OCI-LY7 (cell line): ENCODE results near the gene POLA1. TPM values are rescaled to one million over a fixed set of nuclear protein-coding genes. Genes with fewer than 3 reads are reported as not detected.

ENCODE experiments used
- BruUV-seq: library from RNA; stranded (reverse); fragments of 400-500 nt; replicated peaks from 2 replicates; lab custom pipeline; 2021; lab: Mats Ljungman, UMichigan
- CTCF ChIA-PET: fragments of 300-600 bp; sonication (Branson Sonifier 250); formaldehyde crosslinking; loops from one replicate; lab custom pipeline; 2022; ENCODE audit warnings: antibody characterized with exemption; ENCODE audit not compliant: unreplicated experiment; lab: Charles Lee
- POLR2A ChIA-PET: fragments of 300-600 bp; sonication (Branson Sonifier 250); formaldehyde crosslinking; loops from one replicate; lab custom pipeline; 2022; ENCODE audit warnings: antibody characterized with exemption; lab: Charles Lee
- DNase-seq: peaks from one replicate; pipeline ENCODE4 v3.0.0-alpha.2; 2015; ENCODE audit warnings: low spot score
- H2AFZ ChIP-seq: fragments of 200-600 bp; sonication (generic), shearing (Covaris generic); 2 replicates; pipeline ENCODE4 v1.6.1; 2014; ENCODE audit warnings: mild to moderate bottlenecking, antibody characterized with exemption, low read length, moderate library complexity
- H3K27ac ChIP-seq: fragments of 200-600 bp; sonication (generic); 2 replicates; pipeline ENCODE4 v1.5.1; 2014; ENCODE audit warnings: mixed run types, low read depth, mild to moderate bottlenecking, moderate library complexity, low read length, inconsistent platforms; ENCODE audit not compliant: poor library complexity, severe bottlenecking
- H3K36me3 ChIP-seq: fragments of 200-600 bp; sonication (generic); 2 replicates; pipeline ENCODE4 v1.6.1; 2014; ENCODE audit warnings: mild to moderate bottlenecking, antibody characterized with exemption, low read length, moderate library complexity, mixed read lengths; ENCODE audit not compliant: insufficient read depth
- H3K4me1 ChIP-seq: fragments of 200-600 bp; sonication (generic); 2 replicates; pipeline ENCODE4 v1.5.1; 2014; ENCODE audit warnings: mild to moderate bottlenecking, low read length; ENCODE audit not compliant: insufficient read depth, poor library complexity, severe bottlenecking
- H3K4me2 ChIP-seq: fragments of 200-600 bp; sonication (generic); 2 replicates; pipeline ENCODE4 v1.6.1; 2014; ENCODE audit warnings: mild to moderate bottlenecking, low read length
- H3K4me3 ChIP-seq: fragments of 200-600 bp; sonication (generic); 2 replicates; pipeline ENCODE4 v1.5.1; 2014; ENCODE audit warnings: mild to moderate bottlenecking, low read depth, low read length; ENCODE audit not compliant: poor library complexity, severe bottlenecking
- H3K79me2 ChIP-seq: fragments of 200-600 bp; sonication (generic); 2 replicates; pipeline ENCODE4 v1.6.1; 2016; ENCODE audit warnings: low read depth, mild to moderate bottlenecking, low read length, moderate library complexity, mixed read lengths; ENCODE audit not compliant: insufficient read depth
- H3K9me2 ChIP-seq: fragments of 200-600 bp; sonication (generic); 2 replicates; pipeline ENCODE4 v1.6.1; 2016; ENCODE audit warnings: mild to moderate bottlenecking, low read length, mixed read lengths; ENCODE audit not compliant: insufficient read depth
- H3K9me3 ChIP-seq: fragments of 200-600 bp; sonication (generic); 2 replicates; pipeline ENCODE4 v1.6.1; 2014; ENCODE audit warnings: mild to moderate bottlenecking, mixed run types, low read length, mixed read lengths
- H4K20me1 ChIP-seq: fragments of 200-600 bp; sonication (generic); 2 replicates; pipeline ENCODE4 v1.6.1; 2014; ENCODE audit warnings: mild to moderate bottlenecking, antibody characterized with exemption, low read length, moderate library complexity, mixed read lengths; ENCODE audit not compliant: insufficient read depth
- CTCF ChIP-seq: fragments of 200-600 bp; sonication (generic); conservative IDR thresholded peaks from 2 replicates; pipeline ENCODE4 v1.5.1; 2014; ENCODE audit warnings: mild to moderate bottlenecking, antibody characterized with exemption, low read length, moderate library complexity, mixed read lengths
- EZH2phosphoT487 ChIP-seq: fragments of 200-600 bp; sonication (generic); IDR thresholded peaks from 2 replicates; pipeline ENCODE4 v1.6.1; 2018; ENCODE audit warnings: low read depth, borderline replicate concordance, mild to moderate bottlenecking, mixed run types, antibody characterized with exemption, low read length, moderate library complexity, mixed read lengths
- intact Hi-C: fragments of 100-400 bp; cut with micrococcal nuclease; formaldehyde crosslinking; loops from one replicate; pipeline ENCODE4 v1.10.0; 2022; ENCODE audit not compliant: unreplicated experiment
- total RNA-seq, 2 experiments: library from RNA; depleted of rRNA in 1 of 2; stranded (reverse); fragments of >200 nt in 1 of 2; shearing (Covaris generic) in 1 of 2; gene quantifications; 2 replicates each; pipeline ENCODE4 v1.2.3, GENCODE V29; 2014 to 2022

POLA1 gene
- total RNA-seq, 2 experiments from 2014 or later: 58.0 to 65.1 TPM

GRCh38 chrX:25023908-25024307 is 330.2 kb downstream of the POLA1 start:
- Histone ChIP-seq H3K4me1 (no peaks in the 10 kb centered on the region), H3K4me3 (no peak overlapping the region), H3K79me2 (no peaks in the 10 kb centered on the region), H3K36me3 (no peaks in the 10 kb centered on the region), H3K27ac (no peak overlapping the region), H4K20me1 (no peaks in the 10 kb centered on the region), H3K9me3 (no peaks in the 10 kb centered on the region), H2AFZ (no peak overlapping the region), H3K9me2 (no peaks in the 10 kb centered on the region), H3K4me2 (no peak overlapping the region)
- no peak for TF ChIP-seq CTCF
- TF ChIP-seq EZH2phosphoT487: no peak
- ChIA-PET CTCF (no interaction called here), POLR2A (no interaction called here)
- intact Hi-C loops: loop anchor here (5.0 kb wide), 1 partner anchor 272 kb away; no protein-coding TSS in a partner anchor
- BruUV-seq: no TSS peak
- DNase-seq: no peak

GRCh38 chrX:25025615-25026014 is 331.9 kb downstream of the POLA1 start:
- Histone ChIP-seq H3K4me1 (no peaks in the 10 kb centered on the region), H4K20me1 (no peaks in the 10 kb centered on the region), H2AFZ (no peak overlapping the region), H3K79me2 (no peaks in the 10 kb centered on the region), H3K4me2 (no peak overlapping the region), H3K9me3 (no peaks in the 10 kb centered on the region), H3K9me2 (no peaks in the 10 kb centered on the region), H3K4me3 (no peak overlapping the region), H3K36me3 (no peaks in the 10 kb centered on the region), H3K27ac (no peak overlapping the region)
- DNase-seq: no peak
- TF ChIP-seq CTCF (no peak), EZH2phosphoT487 (no peak)
- no TSS peak for BruUV-seq
- ChIA-PET CTCF (no interaction called here), POLR2A (interaction anchor here (1.1 kb wide), 1 partner anchor 10 kb away, joined by 3 read pairs; no protein-coding TSS in a partner anchor)
- intact Hi-C loops: no loop called here

GRCh38 chrX:25026576-25026975 is 332.9 kb downstream of the POLA1 start:
- no peaks in the 10 kb centered on the region for H3K79me2 ChIP-seq
- no peaks in the 10 kb centered on the region for H4K20me1 ChIP-seq
- intact Hi-C loops: no loop called here
- no peaks in the 10 kb centered on the region for H3K9me3 ChIP-seq
- ChIA-PET CTCF (no interaction called here), POLR2A (no interaction called here)
- H3K4me2 ChIP-seq: no peak overlapping the region
- no peak overlapping the region for H3K27ac ChIP-seq
- DNase-seq: no peak
- no peak for TF ChIP-seq CTCF
- TF ChIP-seq EZH2phosphoT487: no peak
- no peak overlapping the region for H3K4me3 ChIP-seq
- H2AFZ ChIP-seq: no peak overlapping the region
- no TSS peak for BruUV-seq
- H3K36me3 ChIP-seq: no peaks in the 10 kb centered on the region
- no peaks in the 10 kb centered on the region for H3K9me2 ChIP-seq
- no peaks in the 10 kb centered on the region for H3K4me1 ChIP-seq
